D721Med (cell line): ENCODE measurements around the gene NKD2.

ENCODE experiments used
- DNase-seq: peaks from one replicate; pipeline ENCODE4 v3.0.0; 2011; ENCODE audit warnings: low spot score; ENCODE audit not compliant: insufficient read length
- FAIRE-seq: peaks from 2 replicates; lab custom pipeline; 2011; peaks lifted over from hg19 to GRCh38; lab: Jason Lieb, UNC
- CTCF ChIP-seq: IDR thresholded peaks from 2 replicates; pipeline ENCODE4 v1.5.1; 2012; ENCODE audit warnings: mild to moderate bottlenecking, control low read depth; ENCODE audit not compliant: insufficient read depth; ENCODE audit errors: missing control alignments

The NKD2 gene

GRCh38 chr5:1005904-1006655 is 2.5 kb upstream of the NKD2 start:
- FAIRE-seq: no peak
- TF ChIP-seq CTCF: no peak
- no peak for DNase-seq

- DNase-seq (no peak), FAIRE-seq (no peak)
- TF ChIP-seq CTCF: no peak
Observed at GRCh38 chr5:1006656-1007071, 1.9 kb upstream of the NKD2 start.

GRCh38 chr5:1007221-1007680 is 1.4 kb upstream of the NKD2 start:
- TF ChIP-seq CTCF: no peak
- no peak for FAIRE-seq
- no peak for DNase-seq

- FAIRE-seq (no peak), DNase-seq (no peak)
- no peak for TF ChIP-seq CTCF
Observed at GRCh38 chr5:1007681-1008450, 736 bp upstream of the NKD2 start.

- DNase-seq: no peak
- no peak for TF ChIP-seq CTCF
Observed at GRCh38 chr5:1009359-1010180, 968 bp downstream of the NKD2 start.

GRCh38 chr5:1010181-1010510 is 1.5 kb downstream of the NKD2 start:
- DNase-seq: no peak
- no peak for FAIRE-seq
- no peak for TF ChIP-seq CTCF

More at GRCh38 chr5:1009359-1010180, 968 bp downstream of the NKD2 start:
- no peak for FAIRE-seq
